GM23338 (cell line): ENCODE measurements around the gene DMD.

Source experiments
- ETS1 ChIP-seq: IDR thresholded peaks from 2 replicates; pipeline ENCODE4 v1.6.1; 2016; ENCODE audit warnings: antibody characterized with exemption
- EZH2 ChIP-seq: fragments of 200-600 bp; sonication (generic); IDR thresholded peaks from one replicate; pipeline ENCODE4 v1.8.0; 2017; ENCODE audit warnings: antibody characterized with exemption, mild to moderate bottlenecking, low read depth; ENCODE audit not compliant: unreplicated experiment
- EZH2phosphoT487 ChIP-seq: fragments of 200-600 bp; sonication (generic); IDR thresholded peaks from one replicate; pipeline ENCODE4 v1.8.1; 2018; ENCODE audit warnings: antibody characterized with exemption; ENCODE audit not compliant: unreplicated experiment
- JUNB ChIP-seq: IDR thresholded peaks from one replicate; pipeline ENCODE4 v1.6.1; 2016; ENCODE audit warnings: antibody characterized with exemption; ENCODE audit not compliant: unreplicated experiment
- NANOG ChIP-seq: IDR thresholded peaks from 2 replicates; pipeline ENCODE4 v1.6.1; 2016; ENCODE audit warnings: antibody characterized with exemption, borderline replicate concordance
- POLR2AphosphoS5 ChIP-seq: IDR thresholded peaks from 2 replicates; pipeline ENCODE4 v1.6.1; 2016; ENCODE audit warnings: antibody characterized with exemption, low read depth
- REST ChIP-seq: IDR thresholded peaks from one replicate; pipeline ENCODE4 v1.6.1; 2018; ENCODE audit warnings: antibody characterized with exemption; ENCODE audit not compliant: unreplicated experiment
- ZNF114 ChIP-seq: fragments of 250-450 bp; sonication (Bioruptor Pico); IDR thresholded peaks from 2 replicates; pipeline ENCODE4 v1.5.0; 2020; ENCODE audit warnings: mild to moderate bottlenecking, moderate library complexity
- TF ChIP-seq, protein P1 (sequence below), 2 experiments: fragments of 200-600 bp in 1 of 2; sonication (generic) in 1 of 2; conservative IDR thresholded peaks; 2 replicates each; pipeline versions ENCODE4 v1.5.1 to v1.6.1; 2016 to 2017; ENCODE audit warnings: antibody characterized with exemption in 2 of 2, low read depth in 2 of 2, mild to moderate bottlenecking in 2 of 2, moderate library complexity in 1 of 2

GRCh38 chrX:33204889-33205288 is 6.5 kb downstream of the DMD start:
- TF ChIP-seq NANOG (no peak), EZH2 (no peak), REST (no peak), POLR2AphosphoS5 (no peak), ZNF114 (CRISPR knock-in tag) (no peak), EZH2phosphoT487 (no peak), ETS1 (no peak), JUNB (no peak)
- TF ChIP-seq, protein P1, sequence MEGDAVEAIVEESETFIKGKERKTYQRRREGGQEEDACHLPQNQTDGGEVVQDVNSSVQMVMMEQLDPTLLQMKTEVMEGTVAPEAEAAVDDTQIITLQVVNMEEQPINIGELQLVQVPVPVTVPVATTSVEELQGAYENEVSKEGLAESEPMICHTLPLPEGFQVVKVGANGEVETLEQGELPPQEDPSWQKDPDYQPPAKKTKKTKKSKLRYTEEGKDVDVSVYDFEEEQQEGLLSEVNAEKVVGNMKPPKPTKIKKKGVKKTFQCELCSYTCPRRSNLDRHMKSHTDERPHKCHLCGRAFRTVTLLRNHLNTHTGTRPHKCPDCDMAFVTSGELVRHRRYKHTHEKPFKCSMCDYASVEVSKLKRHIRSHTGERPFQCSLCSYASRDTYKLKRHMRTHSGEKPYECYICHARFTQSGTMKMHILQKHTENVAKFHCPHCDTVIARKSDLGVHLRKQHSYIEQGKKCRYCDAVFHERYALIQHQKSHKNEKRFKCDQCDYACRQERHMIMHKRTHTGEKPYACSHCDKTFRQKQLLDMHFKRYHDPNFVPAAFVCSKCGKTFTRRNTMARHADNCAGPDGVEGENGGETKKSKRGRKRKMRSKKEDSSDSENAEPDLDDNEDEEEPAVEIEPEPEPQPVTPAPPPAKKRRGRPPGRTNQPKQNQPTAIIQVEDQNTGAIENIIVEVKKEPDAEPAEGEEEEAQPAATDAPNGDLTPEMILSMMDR (conservative IDR thresholded peaks at IDR 0.05; ENCODE audit: low read depth in 2 of 2), result no peak
